B cell (primary cell): Measurements from ENCODE around the gene ACER2. TPM values are rescaled to one million over a fixed set of nuclear protein-coding genes. Genes with fewer than 3 reads are reported as not detected.

Source experiments
- ATAC-seq: fragments of 200-7000 bp; cut with Tn5 transposase; one replicate; pipeline ENCODE4 v1.10.0; 2021; ENCODE audit warnings: low read depth, mild to moderate bottlenecking, moderate number of reproducible peaks, moderate library complexity
- CTCF ChIA-PET: fragments of 350-600 bp; sonication (Branson Sonifier 250); formaldehyde crosslinking; loops from one replicate; lab custom pipeline; 2021; ENCODE audit warnings: antibody characterized with exemption, inconsistent platforms; lab: Charles Lee
- POLR2A ChIA-PET: fragments of 350-600 bp; sonication (Branson Sonifier 250); formaldehyde crosslinking; loops from one replicate; lab custom pipeline; 2021; ENCODE audit warnings: antibody characterized with exemption; lab: Charles Lee
- DNase-seq: peaks from one replicate; pipeline ENCODE4 v3.0.0; 2013
- H2AFZ ChIP-seq: 2 replicates; pipeline ENCODE4 v1.6.1; 2012; ENCODE audit warnings: mild to moderate bottlenecking, low read depth, low read length; ENCODE audit not compliant: insufficient read depth, poor library complexity, severe bottlenecking
- H3K27ac ChIP-seq, 2 donors: 1 replicate in 1 of 2; 2 replicates in 1 of 2; pipeline ENCODE4 v1.5.1; 2012 to 2013; ENCODE audit warnings: low read length in 2 of 2, mild to moderate bottlenecking in 2 of 2, moderate library complexity in 1 of 2
- H3K27me3 ChIP-seq, 4 experiments: fragments of 200-600 bp in 1 of 4; sonication (generic) in 1 of 4; replicated peaks in 1 of 4; 1 replicate in 2 of 4; 2 replicates in 2 of 4; pipeline versions ENCODE4 v1.6.1 to v1.7.0; 2013 to 2016; ENCODE audit warnings: low read length in 3 of 4, mild to moderate bottlenecking in 2 of 4, mixed read lengths in 1 of 4, moderate library complexity in 1 of 4; ENCODE audit not compliant: insufficient read depth in 4 of 4, control insufficient read depth in 3 of 4; ENCODE audit errors: control extremely low read depth in 1 of 4
- H3K36me3 ChIP-seq, 2 experiments: replicated peaks in 1 of 2; 1 replicate in 1 of 2; 2 replicates in 1 of 2; pipeline versions ENCODE4 v1.6.1 to v1.7.1; 2013; ENCODE audit warnings: low read length in 1 of 2; ENCODE audit not compliant: insufficient read depth in 2 of 2, control insufficient read depth in 1 of 2; ENCODE audit errors: control extremely low read depth in 1 of 2, extremely low read depth in 1 of 2
- H3K4me1 ChIP-seq, 2 donors: fragments of 200-600 bp in 1 of 2; sonication (generic) in 1 of 2; 1 replicate in 1 of 2; 2 replicates in 1 of 2; pipeline versions ENCODE4 v1.5.1 to v1.6.1; 2013 to 2017; ENCODE audit warnings: low read length in 2 of 2; ENCODE audit not compliant: control insufficient read depth in 2 of 2, insufficient read depth in 2 of 2
- H3K4me2 ChIP-seq: replicated peaks from 2 replicates; pipeline ENCODE3; 2012; ENCODE audit warnings: mild to moderate bottlenecking, low read depth, low read length; ENCODE audit not compliant: poor library complexity, severe bottlenecking
- H3K4me3 ChIP-seq, 5 experiments: fragments of 200-600 bp in 1 of 5; sonication (generic) in 1 of 5; 1 replicate in 3 of 5; 2 replicates in 2 of 5; pipeline versions ENCODE4 v1.5.1 to v1.7.0; 2011 to 2016; ENCODE audit warnings: low read length in 4 of 5, mild to moderate bottlenecking in 4 of 5, low read depth in 2 of 5, control low read depth in 1 of 5, moderate library complexity in 1 of 5; ENCODE audit not compliant: insufficient read depth in 1 of 5; ENCODE audit errors: control extremely low read depth in 1 of 5, extremely low read depth in 1 of 5
- H3K79me2 ChIP-seq: fragments of 200-600 bp; sonication (generic); one replicate; pipeline ENCODE4 v1.6.0; 2016; ENCODE audit warnings: low read length; ENCODE audit not compliant: control insufficient read depth, insufficient read depth
- H3K9ac ChIP-seq: fragments of 200-600 bp; sonication (generic); 2 replicates; pipeline ENCODE4 v1.6.1; 2017; ENCODE audit warnings: mild to moderate bottlenecking, low read length, moderate library complexity
- H3K9me3 ChIP-seq, 3 donors: one replicate each; pipeline versions ENCODE4 v1.6.1 to v1.7.1; 2013; ENCODE audit warnings: low read length in 2 of 3; ENCODE audit not compliant: control insufficient read depth in 2 of 3, insufficient read depth in 1 of 3; ENCODE audit errors: control extremely low read depth in 1 of 3
- H4K20me1 ChIP-seq: 2 replicates; pipeline ENCODE4 v1.6.0; 2012; ENCODE audit warnings: mild to moderate bottlenecking, low read length; ENCODE audit not compliant: insufficient read depth, control insufficient read depth, poor library complexity, severe bottlenecking
- H3K27ac Mint-ChIP-seq: one replicate; pipeline ENCODE4 v1.8.0; 2021; ENCODE audit warnings: mixed read lengths
- H3K27me3 Mint-ChIP-seq: one replicate; pipeline ENCODE4 v1.8.0; 2021; ENCODE audit warnings: mixed read lengths
- H3K4me1 Mint-ChIP-seq: one replicate; pipeline ENCODE4 v1.8.0; 2021; ENCODE audit warnings: mixed read lengths
- H3K4me3 Mint-ChIP-seq: one replicate; pipeline ENCODE4 v1.8.0; 2021; ENCODE audit warnings: mixed read lengths
- H3K9me3 Mint-ChIP-seq: one replicate; pipeline ENCODE4 v1.8.0; 2022; ENCODE audit warnings: mixed read lengths; ENCODE audit not compliant: insufficient read depth
- EZH2 ChIP-seq: IDR thresholded peaks from 2 replicates; pipeline ENCODE4 v1.6.1; 2012; ENCODE audit warnings: borderline replicate concordance, low read depth, mild to moderate bottlenecking, moderate library complexity, low read length; ENCODE audit not compliant: insufficient read depth, poor library complexity, severe bottlenecking
- WGBS: methylation state at CpG from one replicate; pipeline ENCODE4 v1.1.5; 2013; ENCODE audit warnings: missing lambda C conversion rate; ENCODE audit not compliant: insufficient coverage; 5-methylcytosine and 5-hydroxymethylcytosine counted together
- intact Hi-C: fragments of 100-400 bp; cut with micrococcal nuclease; formaldehyde crosslinking; loops from one replicate; pipeline ENCODE4 v1.10.0; 2022
- polyA plus RNA-seq: library from polyadenylated mRNA; depleted of rRNA; stranded (reverse); fragments of >200 nt; gene quantifications from 2 replicates; pipeline ENCODE4 v1.2.3, GENCODE V29; 2012
- total RNA-seq, 2 donors: library from RNA; stranded (reverse); fragments of 120-200 nt in 1 of 2; gene quantifications; 1 replicate in 1 of 2; 2 replicates in 1 of 2; pipeline versions ENCODE4 v1.2.3 to v1.2.4, GENCODE V29; 2013 to 2022
- TF ChIP-seq, protein P1 (sequence below): fragments of 200-600 bp; IDR thresholded peaks from one replicate; pipeline ENCODE4 v1.8.0; 2022; ENCODE audit warnings: antibody characterized with exemption, mild to moderate bottlenecking

Gene ACER2
- total and polyA plus RNA-seq, 2 donors (not counting 1 experiment from before 2014, with no cell fraction given): 1.1 to 5.5 TPM

- no peaks in the 10 kb centered on the region for H4K20me1 ChIP-seq
- no peak overlapping the region for H2AFZ ChIP-seq
- WGBS: 97% methylated on average over 7 of the region's 8 CpGs
- H3K79me2 ChIP-seq: no peaks in the 10 kb centered on the region
- peaks cover 6 to 8% of the 10 kb centered on the region in 2 donors for H3K4me1 ChIP-seq
- Mint-ChIP-seq H3K27me3 (no peaks in the 10 kb centered on the region), H3K27ac (no peak overlapping the region), H3K4me1 (peaks cover 11% of the 10 kb centered on the region), H3K9me3 (no peaks in the 10 kb centered on the region), H3K4me3 (no peak overlapping the region)
- H3K9me3 ChIP-seq: no peaks in the 10 kb centered on the region
- no peaks in the 10 kb centered on the region for H3K36me3 ChIP-seq
- ATAC-seq (no peak), DNase-seq (no peak)
- peaks cover 0 to 8% (median 1%) of the 10 kb centered on the region in 4 experiments for H3K27me3 ChIP-seq
- H3K4me2 ChIP-seq: no peak overlapping the region
- no peak overlapping the region for H3K4me3 ChIP-seq
- TF ChIP-seq, protein P1, sequence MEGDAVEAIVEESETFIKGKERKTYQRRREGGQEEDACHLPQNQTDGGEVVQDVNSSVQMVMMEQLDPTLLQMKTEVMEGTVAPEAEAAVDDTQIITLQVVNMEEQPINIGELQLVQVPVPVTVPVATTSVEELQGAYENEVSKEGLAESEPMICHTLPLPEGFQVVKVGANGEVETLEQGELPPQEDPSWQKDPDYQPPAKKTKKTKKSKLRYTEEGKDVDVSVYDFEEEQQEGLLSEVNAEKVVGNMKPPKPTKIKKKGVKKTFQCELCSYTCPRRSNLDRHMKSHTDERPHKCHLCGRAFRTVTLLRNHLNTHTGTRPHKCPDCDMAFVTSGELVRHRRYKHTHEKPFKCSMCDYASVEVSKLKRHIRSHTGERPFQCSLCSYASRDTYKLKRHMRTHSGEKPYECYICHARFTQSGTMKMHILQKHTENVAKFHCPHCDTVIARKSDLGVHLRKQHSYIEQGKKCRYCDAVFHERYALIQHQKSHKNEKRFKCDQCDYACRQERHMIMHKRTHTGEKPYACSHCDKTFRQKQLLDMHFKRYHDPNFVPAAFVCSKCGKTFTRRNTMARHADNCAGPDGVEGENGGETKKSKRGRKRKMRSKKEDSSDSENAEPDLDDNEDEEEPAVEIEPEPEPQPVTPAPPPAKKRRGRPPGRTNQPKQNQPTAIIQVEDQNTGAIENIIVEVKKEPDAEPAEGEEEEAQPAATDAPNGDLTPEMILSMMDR: no peak
- no peak for TF ChIP-seq EZH2
- POLR2A ChIA-PET: no interaction called here
- no peak overlapping the region for H3K27ac ChIP-seq
- intact Hi-C loops: no loop called here
- H3K9ac ChIP-seq: no peak overlapping the region
- CTCF ChIA-PET: interaction anchor here (1.6 kb wide), 1 partner anchor 9 kb away, joined by 4 read pairs; no protein-coding TSS in a partner anchor
These were observed 81.5 kb downstream of the ACER2 start for GRCh38 chr9:19490269-19490668.

GRCh38 chr9:19490828-19491227 is 82.0 kb downstream of the ACER2 start:
- CTCF ChIA-PET: interaction anchor here (0.7 to 1.6 kb wide), 4 partner anchors 10 to 1217 kb away, joined by 3 to 4 read pairs (median 3); no protein-coding TSS in a partner anchor
- POLR2A ChIA-PET: no interaction called here
- DNase-seq: no peak
- no peaks in the 10 kb centered on the region for H3K27me3 Mint-ChIP-seq
- Histone ChIP-seq H3K27me3 (peaks cover 0 to 8% (median 1%) of the 10 kb centered on the region in 4 experiments), H3K79me2 (no peaks in the 10 kb centered on the region), H3K4me1 (peaks cover 6 to 8% of the 10 kb centered on the region in 2 donors), H3K9me3 (no peaks in the 10 kb centered on the region), H3K4me3 (no peak overlapping the region), H3K9ac (no peak overlapping the region), H2AFZ (no peak overlapping the region), H3K27ac (no peak overlapping the region), H3K36me3 (no peaks in the 10 kb centered on the region), H3K4me2 (no peak overlapping the region), H4K20me1 (no peaks in the 10 kb centered on the region)
- TF ChIP-seq, protein P1: no peak
- TF ChIP-seq EZH2: no peak
- H3K9me3 Mint-ChIP-seq: no peaks in the 10 kb centered on the region
- intact Hi-C loops: no loop called here
- no peak overlapping the region for H3K27ac Mint-ChIP-seq
- H3K4me1 Mint-ChIP-seq: peaks cover 11% of the 10 kb centered on the region
- H3K4me3 Mint-ChIP-seq: no peak overlapping the region
- ATAC-seq: no peak
